HepG2 (cell line): Measurements from ENCODE around the gene HBA1. TPM values are rescaled to one million over a fixed set of nuclear protein-coding genes. Genes with fewer than 3 reads are reported as not detected.

Experiments
- AHR ChIP-seq: IDR thresholded peaks from 2 replicates; pipeline ENCODE4 v1.6.1; 2018; ENCODE audit warnings: missing genetic modification reagents, missing compliant biosample characterization
- HDAC2 ChIP-seq: sonication (generic); formaldehyde crosslinking; IDR thresholded peaks from 2 replicates; pipeline ENCODE4 v1.4.0; 2020; ENCODE audit warnings: missing genetic modification reagents
- IRF2 ChIP-seq: IDR thresholded peaks from 2 replicates; pipeline ENCODE4 v1.6.1; 2018; ENCODE audit warnings: missing genetic modification reagents, missing compliant biosample characterization
- KDM2A ChIP-seq: sonication (generic); formaldehyde crosslinking; IDR thresholded peaks from 2 replicates; pipeline ENCODE4 v1.4.0; 2020; ENCODE audit warnings: low read depth, missing genetic modification reagents, borderline replicate concordance
- MXD4 ChIP-seq: IDR thresholded peaks from 2 replicates; pipeline ENCODE4 v1.6.1; 2016; ENCODE audit warnings: mild to moderate bottlenecking, missing biosample characterization, missing genetic modification reagents
- NCOA2 ChIP-seq: sonication (generic); formaldehyde crosslinking; IDR thresholded peaks from 2 replicates; pipeline ENCODE4 v1.8.0; 2022; ENCODE audit warnings: inconsistent platforms
- NKX3-1 ChIP-seq: sonication (generic); formaldehyde crosslinking; IDR thresholded peaks from 2 replicates; pipeline ENCODE4 v1.5.0; 2020; ENCODE audit warnings: missing genetic modification reagents
- SOX5 ChIP-seq: IDR thresholded peaks from 2 replicates; pipeline ENCODE4 v1.6.1; 2016; ENCODE audit warnings: borderline replicate concordance
- SRY ChIP-seq: sonication (generic); formaldehyde crosslinking; IDR thresholded peaks from 2 replicates; pipeline ENCODE4 v1.8.0; 2022; ENCODE audit warnings: mild to moderate bottlenecking, missing genetic modification reagents
- TEAD3 ChIP-seq: optimal IDR thresholded peaks from 2 replicates; pipeline ENCODE3; 2016; ENCODE audit warnings: borderline replicate concordance
- THAP11 ChIP-seq: IDR thresholded peaks from 2 replicates; pipeline ENCODE4 v1.6.1; 2016; ENCODE audit warnings: missing biosample characterization, missing genetic modification reagents
- TSC22D2 ChIP-seq: sonication (generic); formaldehyde crosslinking; IDR thresholded peaks from 2 replicates; pipeline ENCODE4 v1.5.1; 2020; ENCODE audit warnings: missing genetic modification reagents, mild to moderate bottlenecking, borderline replicate concordance
- WIZ ChIP-seq: sonication (generic); formaldehyde crosslinking; IDR thresholded peaks from 2 replicates; pipeline ENCODE4 v1.5.1; 2020; ENCODE audit warnings: mild to moderate bottlenecking, missing genetic modification reagents
- YEATS2 ChIP-seq: sonication (generic); formaldehyde crosslinking; IDR thresholded peaks from 2 replicates; pipeline ENCODE4 v1.4.0; 2020; ENCODE audit warnings: missing genetic modification reagents, borderline replicate concordance
- ZBTB20 ChIP-seq: sonication (generic); formaldehyde crosslinking; IDR thresholded peaks from 2 replicates; pipeline ENCODE4 v1.8.1; 2023; ENCODE audit warnings: missing genetic modification reagents, low read depth, mild to moderate bottlenecking, borderline replicate concordance
- ZNF563 ChIP-seq: sonication (generic); formaldehyde crosslinking; IDR thresholded peaks from 2 replicates; pipeline ENCODE4 v1.8.0; 2022; ENCODE audit warnings: mild to moderate bottlenecking, moderate library complexity, missing genetic modification reagents
- ZNF792 ChIP-seq: IDR thresholded peaks from 2 replicates; pipeline ENCODE4 v1.6.1; 2016
- ZNF800 ChIP-seq: sonication (generic); formaldehyde crosslinking; IDR thresholded peaks from 2 replicates; pipeline ENCODE4 v1.4.0; 2020; ENCODE audit warnings: missing genetic modification reagents
- polyA plus RNA-seq, 8 experiments: library from polyadenylated mRNA; depleted of rRNA in 3 of 8; stranded (reverse) in 7 of 8; unstranded in 1 of 8; fragments of >200 nt; fragmentation: Illumina TruSeq in 4 of 8; extraction: Trizol in 4 of 8; gene quantifications; 2 replicates each; pipeline versions ENCODE4 v1.2.1 to v1.2.3, GENCODE V29; 2011 to 2016; ENCODE audit warnings: low read depth in 4 of 8, missing spikeins in 1 of 8, mixed read lengths in 1 of 8; ENCODE audit not compliant: insufficient read depth in 1 of 8
- total RNA-seq, 5 experiments: library from RNA; depleted of rRNA; stranded (reverse); fragments of >200 nt; fragmentation: Illumina TruSeq; extraction: Trizol; gene quantifications; 2 replicates each; pipeline ENCODE4 v1.2.3, GENCODE V29; 2016; ENCODE audit warnings: low read depth in 1 of 5
- TF ChIP-seq, protein P1 (sequence below): IDR thresholded peaks from 2 replicates; pipeline ENCODE4 v1.6.1; 2016
- TF ChIP-seq, protein P2 (sequence below): sonication (generic); formaldehyde crosslinking; IDR thresholded peaks from 2 replicates; pipeline ENCODE4 v1.4.0; 2020; ENCODE audit warnings: missing genetic modification reagents, borderline replicate concordance

HBA1 gene
- total and polyA plus RNA-seq, 2 of the 13 experiments (the other 11 are each of a cell fraction or from before 2014, with no cell fraction given), result 0.59 TPM; not detected in 1

- 0 out of 2 replicates have a peak, but pooled peaks have one; percentile 24 for TF ChIP-seq THAP11 (CRISPR knock-in tag)
- 0 out of 2 replicates have a peak, but pooled peaks have one; percentile 58 for TF ChIP-seq AHR (CRISPR knock-in tag)
- TF ChIP-seq SRY (CRISPR knock-in tag), result peak; percentile 76; the same call in 1 of the 2 replicates
- TF ChIP-seq ZNF792 (CRISPR knock-in tag), result peak; percentile 46; the same call in 1 of the 2 replicates
- TF ChIP-seq WIZ (CRISPR knock-in tag), result peak; percentile 83
- TF ChIP-seq TSC22D2 (CRISPR knock-in tag), result peak; percentile 73; the same call in 1 of the 2 replicates
- peak; percentile 58; the same call in 1 of the 2 replicates for TF ChIP-seq MXD4 (CRISPR knock-in tag)
- TF ChIP-seq YEATS2 (CRISPR knock-in tag), result peak; percentile 37; the same call in 1 of the 2 replicates
- 0 out of 2 replicates have a peak, but pooled peaks have one; percentile 48 for TF ChIP-seq HDAC2 (CRISPR knock-in tag)
- TF ChIP-seq ZNF563 (CRISPR knock-in tag), result peak; percentile 50; the same call in 1 of the 2 replicates
- TF ChIP-seq ZNF800, result peak; percentile 41; the same call in 1 of the 2 replicates
- peak; percentile 53; the same call in 1 of the 2 replicates for TF ChIP-seq ZBTB20
- TF ChIP-seq TEAD3 (CRISPR knock-in tag), result peak; percentile 43
- 0 out of 2 replicates have a peak, but pooled peaks have one; percentile 16 for TF ChIP-seq NCOA2
- TF ChIP-seq, protein P1, sequence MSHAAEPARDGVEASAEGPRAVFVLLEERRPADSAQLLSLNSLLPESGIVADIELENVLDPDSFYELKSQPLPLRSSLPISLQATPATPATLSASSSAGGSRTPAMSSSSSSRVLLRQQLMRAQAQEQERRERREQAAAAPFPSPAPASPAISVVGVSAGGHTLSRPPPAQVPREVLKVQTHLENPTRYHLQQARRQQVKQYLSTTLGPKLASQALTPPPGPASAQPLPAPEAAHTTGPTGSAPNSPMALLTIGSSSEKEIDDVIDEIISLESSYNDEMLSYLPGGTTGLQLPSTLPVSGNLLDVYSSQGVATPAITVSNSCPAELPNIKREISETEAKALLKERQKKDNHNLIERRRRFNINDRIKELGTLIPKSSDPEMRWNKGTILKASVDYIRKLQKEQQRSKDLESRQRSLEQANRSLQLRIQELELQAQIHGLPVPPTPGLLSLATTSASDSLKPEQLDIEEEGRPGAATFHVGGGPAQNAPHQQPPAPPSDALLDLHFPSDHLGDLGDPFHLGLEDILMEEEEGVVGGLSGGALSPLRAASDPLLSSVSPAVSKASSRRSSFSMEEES (CRISPR knock-in tag), result peak; percentile 80
- 0 out of 2 replicates have a peak, but pooled peaks have one; percentile 32 for TF ChIP-seq IRF2
- TF ChIP-seq NKX3-1 (CRISPR knock-in tag), result 0 out of 2 replicates have a peak, but pooled peaks have one; percentile 56
- TF ChIP-seq, protein P2, sequence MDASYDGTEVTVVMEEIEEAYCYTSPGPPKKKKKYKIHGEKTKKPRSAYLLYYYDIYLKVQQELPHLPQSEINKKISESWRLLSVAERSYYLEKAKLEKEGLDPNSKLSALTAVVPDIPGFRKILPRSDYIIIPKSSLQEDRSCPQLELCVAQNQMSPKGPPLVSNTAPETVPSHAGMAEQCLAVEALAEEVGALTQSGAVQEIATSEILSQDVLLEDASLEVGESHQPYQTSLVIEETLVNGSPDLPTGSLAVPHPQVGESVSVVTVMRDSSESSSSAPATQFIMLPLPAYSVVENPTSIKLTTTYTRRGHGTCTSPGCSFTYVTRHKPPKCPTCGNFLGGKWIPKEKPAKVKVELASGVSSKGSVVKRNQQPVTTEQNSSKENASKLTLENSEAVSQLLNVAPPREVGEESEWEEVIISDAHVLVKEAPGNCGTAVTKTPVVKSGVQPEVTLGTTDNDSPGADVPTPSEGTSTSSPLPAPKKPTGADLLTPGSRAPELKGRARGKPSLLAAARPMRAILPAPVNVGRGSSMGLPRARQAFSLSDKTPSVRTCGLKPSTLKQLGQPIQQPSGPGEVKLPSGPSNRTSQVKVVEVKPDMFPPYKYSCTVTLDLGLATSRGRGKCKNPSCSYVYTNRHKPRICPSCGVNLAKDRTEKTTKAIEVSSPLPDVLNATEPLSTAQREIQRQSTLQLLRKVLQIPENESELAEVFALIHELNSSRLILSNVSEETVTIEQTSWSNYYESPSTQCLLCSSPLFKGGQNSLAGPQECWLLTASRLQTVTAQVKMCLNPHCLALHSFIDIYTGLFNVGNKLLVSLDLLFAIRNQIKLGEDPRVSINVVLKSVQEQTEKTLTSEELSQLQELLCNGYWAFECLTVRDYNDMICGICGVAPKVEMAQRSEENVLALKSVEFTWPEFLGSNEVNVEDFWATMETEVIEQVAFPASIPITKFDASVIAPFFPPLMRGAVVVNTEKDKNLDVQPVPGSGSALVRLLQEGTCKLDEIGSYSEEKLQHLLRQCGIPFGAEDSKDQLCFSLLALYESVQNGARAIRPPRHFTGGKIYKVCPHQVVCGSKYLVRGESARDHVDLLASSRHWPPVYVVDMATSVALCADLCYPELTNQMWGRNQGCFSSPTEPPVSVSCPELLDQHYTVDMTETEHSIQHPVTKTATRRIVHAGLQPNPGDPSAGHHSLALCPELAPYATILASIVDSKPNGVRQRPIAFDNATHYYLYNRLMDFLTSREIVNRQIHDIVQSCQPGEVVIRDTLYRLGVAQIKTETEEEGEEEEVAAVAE (CRISPR knock-in tag), result peak; percentile 74
- TF ChIP-seq SOX5 (CRISPR knock-in tag), result peak; percentile 35; the same call in 1 of the 2 replicates
- TF ChIP-seq KDM2A (CRISPR knock-in tag), result 0 out of 2 replicates have a peak, but pooled peaks have one; percentile 42
Measured at GRCh38 chr16:170088-170507, 6.4 kb upstream of the HBA1 start (continued).
